ENCODE results near the gene MAPKAPK5. TPM values are rescaled to one million over a fixed set of nuclear protein-coding genes. Genes with fewer than 3 reads are reported as not detected.

The MAPKAPK5 gene
- total and polyA plus RNA-seq, 2 donors (not counting 3 experiments of a cell fraction or from before 2014, with no cell fraction given): 22.8 to 47.1 TPM

DNA sequence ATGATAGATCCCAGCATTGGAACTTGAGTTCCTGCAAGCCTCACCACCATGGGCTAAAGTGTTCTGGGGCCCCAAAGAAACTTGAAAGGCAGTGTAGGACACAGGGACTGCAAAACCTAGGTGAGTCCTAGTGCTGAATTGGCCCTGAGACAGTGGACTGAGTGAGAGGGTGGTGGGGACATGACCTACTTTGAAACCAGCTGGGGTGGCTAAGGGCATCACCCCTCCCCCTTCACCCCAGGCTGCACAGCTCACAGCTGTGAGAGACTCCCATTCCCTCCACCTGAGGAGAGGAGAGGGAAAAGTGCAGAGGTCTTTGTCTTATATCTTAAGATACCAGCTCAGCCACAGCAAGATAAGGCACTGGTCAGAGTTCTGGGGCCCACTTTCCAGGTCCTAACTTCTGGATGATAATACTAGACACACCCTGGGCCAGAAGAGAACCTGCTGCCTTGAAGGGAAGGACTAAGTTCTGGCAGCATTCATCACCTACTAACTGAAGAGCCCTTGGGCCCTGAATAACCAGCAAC is 62.5 kb downstream of the MAPKAPK5 start:
- dilution Hi-C loops (cut with MboI; ENCODE audit: extremely low pct_ligation_motif_present, low sequenced_read_pairs): no loop called here
- no peak overlapping the region for H3K4me3 ChIP-seq (replicated peaks in 1 of 3; ENCODE audit: insufficient read depth in 1 of 3, low read depth in 1 of 3, low read length in 3 of 3)
- intact Hi-C loops (cut with micrococcal nuclease): no loop called here
- no peaks in the 10 kb centered on the region for H3K9me3 ChIP-seq (replicated peaks; ENCODE audit: control insufficient read depth, insufficient read depth, low read length)
- no peak overlapping the region for H3K4me2 ChIP-seq (ENCODE audit: insufficient read depth, low read length)
- BruUV-seq (replicated peaks): no TSS peak
- no peaks in the 10 kb centered on the region for H3K27me3 ChIP-seq (ENCODE audit: control insufficient read depth in 2 of 2, insufficient read depth in 2 of 2, low read length in 2 of 2)
- no peaks in the 10 kb centered on the region for H3K4me1 ChIP-seq (ENCODE audit: control insufficient read depth, extremely low read depth, insufficient read depth, low read length)
- H3K36me3 ChIP-seq (ENCODE audit: control insufficient read depth in 2 of 2, extremely low read depth in 1 of 2, insufficient read depth in 2 of 2, low read length in 2 of 2): no peaks in the 10 kb centered on the region
- no peaks in the 10 kb centered on the region for H3K9me1 ChIP-seq (replicated peaks; ENCODE audit: control insufficient read depth, extremely low read depth, insufficient read depth, low read length)
- FAIRE-seq (no peak), DNase-seq (ENCODE audit: low read depth, low spot score) (no peak)
- TF ChIP-seq GATA2 (IDR thresholded peaks at IDR 0.05; ENCODE audit: insufficient read depth, insufficient read length, low read depth, low read length) (no peak), POLR2AphosphoS5 (IDR thresholded peaks at IDR 0.05; ENCODE audit: insufficient read depth, low read depth, low read length) (no peak), JUN (IDR thresholded peaks at IDR 0.05; ENCODE audit: borderline replicate concordance, insufficient read depth, insufficient read length, low read depth) (no peak), EZH2 (IDR thresholded peaks at IDR 0.05; ENCODE audit: borderline replicate concordance, low read depth, low read length, severe bottlenecking) (no peak), FOS (IDR thresholded peaks at IDR 0.05; ENCODE audit: borderline replicate concordance, insufficient read depth, low read length) (no peak), MYC (IDR thresholded peaks at IDR 0.05; ENCODE audit: low read depth, low read length) (no peak), MAX (IDR thresholded peaks at IDR 0.05; ENCODE audit: insufficient read depth, insufficient read length) (no peak), POLR2A (IDR thresholded peaks at IDR 0.05; ENCODE audit: low read depth, low read length) (no peak)
- TF ChIP-seq, protein P1, sequence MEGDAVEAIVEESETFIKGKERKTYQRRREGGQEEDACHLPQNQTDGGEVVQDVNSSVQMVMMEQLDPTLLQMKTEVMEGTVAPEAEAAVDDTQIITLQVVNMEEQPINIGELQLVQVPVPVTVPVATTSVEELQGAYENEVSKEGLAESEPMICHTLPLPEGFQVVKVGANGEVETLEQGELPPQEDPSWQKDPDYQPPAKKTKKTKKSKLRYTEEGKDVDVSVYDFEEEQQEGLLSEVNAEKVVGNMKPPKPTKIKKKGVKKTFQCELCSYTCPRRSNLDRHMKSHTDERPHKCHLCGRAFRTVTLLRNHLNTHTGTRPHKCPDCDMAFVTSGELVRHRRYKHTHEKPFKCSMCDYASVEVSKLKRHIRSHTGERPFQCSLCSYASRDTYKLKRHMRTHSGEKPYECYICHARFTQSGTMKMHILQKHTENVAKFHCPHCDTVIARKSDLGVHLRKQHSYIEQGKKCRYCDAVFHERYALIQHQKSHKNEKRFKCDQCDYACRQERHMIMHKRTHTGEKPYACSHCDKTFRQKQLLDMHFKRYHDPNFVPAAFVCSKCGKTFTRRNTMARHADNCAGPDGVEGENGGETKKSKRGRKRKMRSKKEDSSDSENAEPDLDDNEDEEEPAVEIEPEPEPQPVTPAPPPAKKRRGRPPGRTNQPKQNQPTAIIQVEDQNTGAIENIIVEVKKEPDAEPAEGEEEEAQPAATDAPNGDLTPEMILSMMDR (IDR thresholded peaks at IDR 0.05; ENCODE audit: extremely low read depth in 1 of 2, insufficient read depth in 1 of 2, low read depth in 1 of 2, low read length in 2 of 2): no peak
- no peaks in the 10 kb centered on the region for H3K79me2 ChIP-seq (ENCODE audit: control insufficient read depth, insufficient read depth, low read length)
- H2AFZ ChIP-seq (ENCODE audit: low read depth, low read length): no peak overlapping the region
- POLR2A ChIA-PET: interaction anchor here (1.0 kb wide), 1 partner anchor 21 kb away, joined by 4 read pairs; no protein-coding TSS in a partner anchor
- no peak overlapping the region for H3K27ac ChIP-seq (ENCODE audit: insufficient read depth, low read depth, low read length)
- no peaks in the 10 kb centered on the region for H4K20me1 ChIP-seq (replicated peaks; ENCODE audit: control insufficient read depth, extremely low read depth, insufficient read depth, low read length)
- CTCF ChIA-PET: interaction anchor here (1.0 to 1.6 kb wide), 9 partner anchors 9 to 483 kb away, joined by 3 to 8 read pairs (median 4); partner anchors contain the start of genes ERP29 and TMEM116
- no peak overlapping the region for H3K9ac ChIP-seq (replicated peaks; ENCODE audit: extremely low read depth, insufficient read depth, low read length)

Measured in endothelial cell of umbilical vein (primary cell).